Caco-2 (cell line): ENCODE results near the gene HIVEP1. TPM values are rescaled to one million over a fixed set of nuclear protein-coding genes. Genes with fewer than 3 reads are reported as not detected.

Source experiments
- BruUV-seq: library from RNA; stranded (reverse); fragments of 400-500 nt; replicated peaks from 2 replicates; lab custom pipeline; 2021; lab: Mats Ljungman, UMichigan
- CTCF ChIA-PET: fragments of 300-600 bp; sonication (Branson Sonifier 250); formaldehyde crosslinking; loops from one replicate; lab custom pipeline; 2022; ENCODE audit warnings: antibody characterized with exemption; lab: Charles Lee
- POLR2A ChIA-PET: fragments of 300-600 bp; sonication (Branson Sonifier 250); formaldehyde crosslinking; loops from one replicate; lab custom pipeline; 2022; ENCODE audit warnings: antibody characterized with exemption; lab: Charles Lee
- DNase-seq, 2 experiments: peaks; one replicate each; pipeline versions ENCODE4 v3.0.0 to v3.0.0-alpha.2; 2020 to 2022
- H3K27me3 ChIP-seq: replicated peaks from 2 replicates; pipeline ENCODE4 v1.6.0; 2011; ENCODE audit warnings: low read length; ENCODE audit not compliant: control insufficient read depth, insufficient read depth
- H3K36me3 ChIP-seq: 2 replicates; pipeline ENCODE4 v1.5.1; 2011; ENCODE audit warnings: low read length; ENCODE audit not compliant: control insufficient read depth, insufficient read depth
- H3K4me1 ChIP-seq: fragments of 250-450 bp; sonication (Bioruptor Pico); 2 replicates; pipeline ENCODE4 v1.5.1; 2020; ENCODE audit warnings: mild to moderate bottlenecking
- H3K4me3 ChIP-seq: 2 replicates; pipeline ENCODE4 v1.5.1; 2011; ENCODE audit warnings: low read depth, mild to moderate bottlenecking, control low read depth, low read length
- H3K9me3 ChIP-seq: fragments of 250-450 bp; sonication (Bioruptor Pico); 2 replicates; pipeline ENCODE4 v1.5.1; 2020; ENCODE audit warnings: mild to moderate bottlenecking, moderate library complexity
- H3K27ac Mint-ChIP-seq: one replicate; pipeline ENCODE4 v1.8.0; 2022; ENCODE audit warnings: mixed read lengths; ENCODE audit not compliant: unreplicated experiment
- H3K27me3 Mint-ChIP-seq: one replicate; pipeline ENCODE4 v1.8.0; 2022; ENCODE audit warnings: mixed read lengths; ENCODE audit not compliant: insufficient read depth, unreplicated experiment
- H3K36me3 Mint-ChIP-seq: one replicate; pipeline ENCODE4 v1.8.0; 2022; ENCODE audit warnings: mild to moderate bottlenecking, mixed read lengths; ENCODE audit not compliant: insufficient read depth, unreplicated experiment
- H3K4me1 Mint-ChIP-seq: one replicate; pipeline ENCODE4 v1.8.0; 2022; ENCODE audit warnings: low read depth, mixed read lengths; ENCODE audit not compliant: unreplicated experiment
- H3K4me3 Mint-ChIP-seq: one replicate; pipeline ENCODE4 v1.8.0; 2022; ENCODE audit warnings: mild to moderate bottlenecking, moderate library complexity, mixed read lengths; ENCODE audit not compliant: unreplicated experiment
- H3K9me3 Mint-ChIP-seq: one replicate; pipeline ENCODE4 v1.8.0; 2022; ENCODE audit warnings: mixed read lengths; ENCODE audit not compliant: unreplicated experiment
- intact Hi-C: fragments of 100-400 bp; cut with micrococcal nuclease; formaldehyde crosslinking; loops from one replicate; pipeline ENCODE4 v1.10.0; 2022; ENCODE audit not compliant: unreplicated experiment
- total RNA-seq: library from RNA; stranded (reverse); gene quantifications from 2 replicates; pipeline ENCODE4 v1.2.3, GENCODE V29; 2022
- TF ChIP-seq, protein P1 (sequence below), 2 experiments: fragments of 200-600 bp in 1 of 2; IDR thresholded peaks; 1 replicate in 1 of 2; 2 replicates in 1 of 2; pipeline versions ENCODE4 v1.5.1 to v1.8.0; 2011 to 2022; ENCODE audit warnings: antibody characterized with exemption in 1 of 2, control low read depth in 1 of 2, inconsistent platforms in 1 of 2, low read depth in 1 of 2, low read length in 1 of 2, mild to moderate bottlenecking in 1 of 2, moderate library complexity in 1 of 2; ENCODE audit not compliant: insufficient read depth in 1 of 2, severe bottlenecking in 1 of 2, unreplicated experiment in 1 of 2

The HIVEP1 gene
- total RNA-seq, 1 experiment from 2014 or later = 22.8 TPM

DNA sequence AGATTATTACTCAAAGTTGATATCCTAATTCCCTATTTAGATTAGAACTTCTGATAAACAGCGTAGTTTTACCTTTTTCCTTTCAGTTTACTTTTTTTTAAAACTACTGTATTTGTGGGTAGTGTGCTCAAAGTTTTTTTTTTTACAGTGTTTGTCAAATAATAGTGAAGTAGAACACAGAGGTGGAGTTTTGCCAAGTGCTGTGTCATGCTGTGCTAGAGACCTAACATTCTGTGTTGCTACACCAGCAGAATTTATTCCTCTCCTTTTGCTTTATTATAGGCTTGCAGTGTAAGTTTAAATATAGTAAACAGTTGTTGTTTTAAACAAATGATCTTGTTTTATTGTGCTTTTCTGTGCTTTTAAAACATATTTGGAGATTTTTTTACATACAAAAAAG lies 125.4 kb downstream of the HIVEP1 start:
- no peaks in the 10 kb centered on the region for H3K27me3 Mint-ChIP-seq
- Histone ChIP-seq H3K4me1 (no peaks in the 10 kb centered on the region), H3K27me3 (no peaks in the 10 kb centered on the region), H3K36me3 (peaks cover 2% of the 10 kb centered on the region; the same call in 1 of the 2 replicates), H3K4me3 (no peak overlapping the region), H3K9me3 (no peaks in the 10 kb centered on the region)
- no peak overlapping the region for H3K4me3 Mint-ChIP-seq
- TF ChIP-seq, protein P1, sequence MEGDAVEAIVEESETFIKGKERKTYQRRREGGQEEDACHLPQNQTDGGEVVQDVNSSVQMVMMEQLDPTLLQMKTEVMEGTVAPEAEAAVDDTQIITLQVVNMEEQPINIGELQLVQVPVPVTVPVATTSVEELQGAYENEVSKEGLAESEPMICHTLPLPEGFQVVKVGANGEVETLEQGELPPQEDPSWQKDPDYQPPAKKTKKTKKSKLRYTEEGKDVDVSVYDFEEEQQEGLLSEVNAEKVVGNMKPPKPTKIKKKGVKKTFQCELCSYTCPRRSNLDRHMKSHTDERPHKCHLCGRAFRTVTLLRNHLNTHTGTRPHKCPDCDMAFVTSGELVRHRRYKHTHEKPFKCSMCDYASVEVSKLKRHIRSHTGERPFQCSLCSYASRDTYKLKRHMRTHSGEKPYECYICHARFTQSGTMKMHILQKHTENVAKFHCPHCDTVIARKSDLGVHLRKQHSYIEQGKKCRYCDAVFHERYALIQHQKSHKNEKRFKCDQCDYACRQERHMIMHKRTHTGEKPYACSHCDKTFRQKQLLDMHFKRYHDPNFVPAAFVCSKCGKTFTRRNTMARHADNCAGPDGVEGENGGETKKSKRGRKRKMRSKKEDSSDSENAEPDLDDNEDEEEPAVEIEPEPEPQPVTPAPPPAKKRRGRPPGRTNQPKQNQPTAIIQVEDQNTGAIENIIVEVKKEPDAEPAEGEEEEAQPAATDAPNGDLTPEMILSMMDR (IDR thresholded peaks at IDR 0.05; ENCODE audit: insufficient read depth in 1 of 2, low read depth in 1 of 2, low read length in 1 of 2, severe bottlenecking in 1 of 2, unreplicated experiment in 1 of 2) = no peak
- intact Hi-C loops = no loop called here
- no TSS peak for BruUV-seq
- ChIA-PET CTCF (no interaction called here), POLR2A (no interaction called here)
- H3K9me3 Mint-ChIP-seq = peaks cover 29% of the 10 kb centered on the region
- DNase-seq = no peak
- H3K4me1 Mint-ChIP-seq = no peaks in the 10 kb centered on the region
- H3K27ac Mint-ChIP-seq = no peak overlapping the region
- H3K36me3 Mint-ChIP-seq = peaks cover 27% of the 10 kb centered on the region

DNA sequence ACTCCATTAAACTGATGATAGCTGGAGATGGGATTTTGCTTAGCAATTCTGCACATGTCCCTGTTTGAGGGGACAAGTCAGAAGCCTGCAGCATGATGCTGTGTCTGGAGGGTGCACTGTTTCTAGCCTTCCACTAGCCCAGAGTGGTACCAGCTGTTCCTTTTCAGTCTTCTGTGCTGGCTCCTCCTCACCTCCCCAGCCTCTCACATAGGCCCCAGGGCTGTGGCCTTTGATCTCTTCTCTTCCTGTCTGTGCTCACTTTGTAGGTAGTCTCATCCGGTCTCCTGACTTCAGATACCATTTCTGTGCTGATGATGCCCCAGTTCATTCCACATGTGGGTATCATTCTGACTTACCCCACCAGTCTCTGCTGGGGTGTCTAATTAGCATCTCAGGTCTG lies 126.3 kb downstream of the HIVEP1 start:
- ChIA-PET CTCF (no interaction called here), POLR2A (no interaction called here)
- H3K4me1 Mint-ChIP-seq = no peaks in the 10 kb centered on the region
- no peak overlapping the region for H3K27ac Mint-ChIP-seq
- intact Hi-C loops = no loop called here
- H3K9me3 ChIP-seq = no peaks in the 10 kb centered on the region
- H3K36me3 ChIP-seq = peaks cover 2% of the 10 kb centered on the region; the same call in 1 of the 2 replicates
- H3K4me3 Mint-ChIP-seq = no peak overlapping the region
- H3K36me3 Mint-ChIP-seq = peaks cover 32% of the 10 kb centered on the region
- no peaks in the 10 kb centered on the region for H3K4me1 ChIP-seq
- H3K27me3 ChIP-seq = no peaks in the 10 kb centered on the region
- H3K4me3 ChIP-seq = no peak overlapping the region
- BruUV-seq = no TSS peak
- DNase-seq = no peak
- peaks cover 31% of the 10 kb centered on the region for H3K9me3 Mint-ChIP-seq
- H3K27me3 Mint-ChIP-seq = no peaks in the 10 kb centered on the region
- TF ChIP-seq, protein P1 (IDR thresholded peaks at IDR 0.05; ENCODE audit: insufficient read depth in 1 of 2, low read depth in 1 of 2, low read length in 1 of 2, severe bottlenecking in 1 of 2, unreplicated experiment in 1 of 2) = no peak

DNA sequence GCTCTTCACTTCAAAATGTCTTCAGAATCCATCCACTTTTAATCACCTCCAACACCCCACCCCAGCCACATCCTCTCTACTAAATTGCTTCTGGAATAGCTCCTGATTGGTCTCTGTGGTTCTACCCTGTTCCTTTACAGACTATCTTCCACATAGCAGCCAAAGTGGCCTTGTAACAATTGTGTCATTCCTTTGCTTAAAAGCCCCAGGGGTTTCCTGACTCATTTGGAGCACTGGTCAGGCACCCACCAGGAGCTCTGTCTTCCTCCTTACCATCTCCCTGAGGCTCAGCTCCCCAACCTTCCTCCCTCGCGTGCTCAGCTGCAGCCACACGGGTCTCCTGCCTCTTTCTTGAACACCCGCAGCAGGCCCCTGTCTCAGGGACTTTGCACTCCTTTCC lies 126.8 kb downstream of the HIVEP1 start:
- H3K9me3 ChIP-seq = no peaks in the 10 kb centered on the region
- H3K27me3 Mint-ChIP-seq = no peaks in the 10 kb centered on the region
- no peaks in the 10 kb centered on the region for H3K4me1 ChIP-seq
- TF ChIP-seq, protein P1 (IDR thresholded peaks at IDR 0.05; ENCODE audit: insufficient read depth in 1 of 2, low read depth in 1 of 2, low read length in 1 of 2, severe bottlenecking in 1 of 2, unreplicated experiment in 1 of 2) = no peak
- peaks cover 31% of the 10 kb centered on the region for H3K9me3 Mint-ChIP-seq
- H3K4me1 Mint-ChIP-seq = no peaks in the 10 kb centered on the region
- peaks cover 32% of the 10 kb centered on the region for H3K36me3 Mint-ChIP-seq
- H3K36me3 ChIP-seq = peaks cover 2% of the 10 kb centered on the region; the same call in 1 of the 2 replicates
- no peak for DNase-seq
- ChIA-PET POLR2A (no interaction called here), CTCF (no interaction called here)
- BruUV-seq = no TSS peak
- H3K4me3 Mint-ChIP-seq = no peak overlapping the region
- intact Hi-C loops = no loop called here
- no peaks in the 10 kb centered on the region for H3K27me3 ChIP-seq
- no peak overlapping the region for H3K27ac Mint-ChIP-seq
- no peak overlapping the region for H3K4me3 ChIP-seq
